Measurements from ENCODE around the gene CLK4.

GRCh38 chr5:178671602-178672144, 44.8 kb upstream of the CLK4 start:
- no peak for TF ChIP-seq CTCF (IDR thresholded peaks at IDR 0.05)
- no peak for TF ChIP-seq POLR2A (IDR thresholded peaks at IDR 0.05)
